IPS DF 4.7 (cell line): ENCODE data around the gene CFAP46.
"Not testable (repeated sequence)": the region's sequence is repeated elsewhere in the genome, so short reads cannot be mapped to it uniquely, and the experiment has no call there.

Experiments used
- DNase-seq: peaks from one replicate; pipeline ENCODE4 v3.0.0-alpha.2; 2013; ENCODE audit warnings: low spot score; ENCODE audit errors: extremely low read depth

Gene CFAP46

GRCh38 chr10:132792796-132793195, 149.6 kb downstream of the CFAP46 start:
- DNase-seq: no peak

- not testable (repeated sequence) for DNase-seq
These were observed 150.3 kb downstream of the CFAP46 start for GRCh38 chr10:132792099-132792498.

GRCh38 chr10:132790934-132791829, 151.2 kb downstream of the CFAP46 start:
- DNase-seq: no peak

DNA sequence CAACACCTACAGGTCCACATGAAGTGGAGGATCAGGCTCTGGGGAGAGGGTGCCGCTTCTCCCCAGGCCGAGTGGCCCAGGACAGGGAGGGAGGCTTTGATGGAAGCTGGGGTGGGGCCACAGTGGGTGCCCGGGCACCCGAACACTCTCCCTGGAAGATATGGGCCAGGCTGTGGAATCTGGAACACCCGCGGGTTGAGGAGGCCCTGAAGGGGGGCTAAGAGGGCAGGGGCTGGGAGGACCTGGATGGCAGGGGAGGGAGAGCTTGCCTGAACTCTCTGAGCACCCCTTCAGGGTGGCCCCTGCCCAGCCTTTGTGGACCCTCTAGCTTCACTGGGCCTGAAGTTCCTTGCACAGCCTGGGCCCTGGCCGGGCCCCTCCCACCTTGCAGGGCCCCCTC, 151.9 kb downstream of the CFAP46 start:
- DNase-seq: no peak

DNA sequence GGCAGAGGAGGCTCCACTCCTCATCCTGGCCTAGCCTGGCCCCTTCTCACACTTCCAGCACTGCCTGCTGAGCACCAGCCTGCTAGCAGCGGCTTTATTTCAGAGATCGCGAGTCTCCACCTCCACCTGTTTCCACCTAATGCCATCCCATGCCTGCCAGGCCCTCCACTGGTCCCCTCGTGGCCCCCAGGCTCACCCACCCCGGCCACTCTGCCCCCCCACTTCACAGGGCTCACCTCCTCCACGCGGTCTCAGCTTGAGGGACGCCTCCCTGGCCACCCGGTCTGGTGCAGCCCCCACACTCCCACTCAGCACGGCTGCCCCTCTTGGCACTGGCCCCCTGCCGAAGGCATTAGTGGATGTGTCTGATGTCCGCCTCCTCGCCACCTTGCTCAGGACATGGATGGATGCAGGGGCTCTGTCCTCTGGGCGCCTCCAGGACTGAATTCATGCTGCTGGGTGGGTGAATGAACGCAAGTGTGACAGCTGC, 152.7 kb downstream of the CFAP46 start:
- no peak for DNase-seq

- no peak for DNase-seq
These were observed 153.5 kb downstream of the CFAP46 start for GRCh38 chr10:132788831-132789219.

GRCh38 chr10:132788180-132788830, 154.1 kb downstream of the CFAP46 start:
- DNase-seq: no peak

GRCh38 chr10:132787495-132788179, 154.7 kb downstream of the CFAP46 start:
- no peak for DNase-seq

GRCh38 chr10:132786884-132787494, 155.4 kb downstream of the CFAP46 start:
- DNase-seq: no peak

DNA sequence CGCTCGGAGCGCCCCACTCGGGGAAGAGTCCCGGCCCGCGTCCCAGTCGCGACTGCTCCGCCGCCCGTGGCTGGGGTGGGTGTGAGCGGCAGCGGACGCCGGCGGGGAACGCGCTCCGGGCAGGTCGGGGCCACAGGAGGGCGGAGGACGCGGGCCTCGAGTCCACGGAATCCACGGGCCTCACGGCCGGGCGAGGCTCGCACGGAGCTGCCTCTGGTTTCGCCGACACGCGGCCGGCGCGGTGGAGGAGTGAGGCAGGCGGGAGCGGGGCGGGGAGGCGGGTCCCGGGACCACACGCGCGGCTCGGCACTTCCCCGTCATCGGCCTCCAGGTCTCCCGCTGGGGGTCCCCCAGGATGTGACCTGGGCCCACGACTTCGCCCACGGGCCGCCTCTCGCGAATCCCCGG, 155.9 kb downstream of the CFAP46 start:
- DNase-seq: no peak

- no peak for DNase-seq
These were observed 156.5 kb downstream of the CFAP46 start, which contains the start of gene NKX6-2 for GRCh38 chr10:132785723-132786475. Gene NKX6-2 (minus strand): TSS chr10:132786147. CDS start chr10:132785948, 199 bp downstream.

- DNase-seq: no peak
These were observed 157.3 kb downstream of the CFAP46 start for GRCh38 chr10:132784866-132785722.

DNA sequence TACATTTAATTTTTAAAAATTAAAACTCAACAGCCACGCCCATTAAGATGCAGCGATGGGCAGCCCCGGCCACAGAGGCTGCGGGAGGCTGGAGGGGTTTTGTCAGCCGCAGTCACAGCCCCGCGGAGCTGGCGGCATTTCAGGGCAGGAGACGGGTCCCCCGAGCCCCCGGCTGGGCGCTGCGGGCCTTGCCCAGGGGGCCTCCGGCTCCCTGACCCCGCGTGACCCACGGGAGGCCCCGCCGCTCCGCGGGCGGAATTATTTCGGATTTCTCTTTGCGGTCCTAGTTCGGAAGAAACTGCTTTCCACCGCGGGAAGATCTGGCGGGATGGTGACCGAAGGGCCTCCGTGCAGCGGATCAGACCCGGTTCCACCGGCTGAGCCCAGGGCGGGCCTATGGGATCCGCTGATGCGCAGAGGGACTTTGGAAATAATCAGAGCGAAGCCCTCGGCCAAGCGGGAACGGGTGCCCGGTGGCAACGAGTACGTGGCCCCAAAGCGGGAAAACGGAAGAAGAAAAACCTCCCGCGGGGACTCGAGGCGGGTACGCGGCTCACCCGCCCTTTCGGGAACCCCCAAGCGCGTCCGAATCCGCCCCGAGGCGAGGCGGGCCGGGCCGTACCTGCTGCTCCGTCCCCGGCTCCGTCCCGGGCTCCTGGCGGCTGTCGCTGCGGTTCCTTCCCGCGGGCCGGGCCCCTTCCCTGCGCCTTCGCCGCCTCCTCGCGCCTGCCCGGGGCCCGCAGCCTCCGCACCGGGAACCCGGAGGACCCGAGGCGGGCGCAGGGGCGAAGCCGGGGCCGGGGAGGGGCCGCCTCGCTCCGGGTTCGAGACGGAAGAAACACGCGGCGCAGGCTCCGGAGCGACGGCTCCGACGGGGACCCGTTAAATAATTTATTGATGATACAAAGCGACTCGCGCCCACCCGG, 158.2 kb downstream of the CFAP46 start:
- DNase-seq: no peak

GRCh38 chr10:132783165-132783939, 159.0 kb downstream of the CFAP46 start:
- no peak for DNase-seq

GRCh38 chr10:132781556-132781955, 160.8 kb downstream of the CFAP46 start:
- DNase-seq: no peak

GRCh38 chr10:132780356-132780755, 162.0 kb downstream of the CFAP46 start:
- no peak for DNase-seq

- no peak for DNase-seq
These were observed 162.6 kb downstream of the CFAP46 start for GRCh38 chr10:132779549-132780294.
